Posterior cingulate gyrus (tissue), 11 donors: ENCODE data around the gene RAF1.
"Not testable (repeated sequence)": the region's sequence is repeated elsewhere in the genome, so short reads cannot be mapped to it uniquely, and the experiment has no call there.

Experiments
- DNase-seq, 10 donors: peaks; one replicate each; pipeline versions ENCODE4 v3.0.0 to v3.0.0-alpha.2; 2020 to 2021; ENCODE audit warnings: mixed read lengths in 3 of 10
- intact Hi-C: fragments of 100-400 bp; cut with DNase I; formaldehyde crosslinking; loops from one replicate; pipeline ENCODE4 v1.15.1; 2023

The RAF1 gene

DNA sequence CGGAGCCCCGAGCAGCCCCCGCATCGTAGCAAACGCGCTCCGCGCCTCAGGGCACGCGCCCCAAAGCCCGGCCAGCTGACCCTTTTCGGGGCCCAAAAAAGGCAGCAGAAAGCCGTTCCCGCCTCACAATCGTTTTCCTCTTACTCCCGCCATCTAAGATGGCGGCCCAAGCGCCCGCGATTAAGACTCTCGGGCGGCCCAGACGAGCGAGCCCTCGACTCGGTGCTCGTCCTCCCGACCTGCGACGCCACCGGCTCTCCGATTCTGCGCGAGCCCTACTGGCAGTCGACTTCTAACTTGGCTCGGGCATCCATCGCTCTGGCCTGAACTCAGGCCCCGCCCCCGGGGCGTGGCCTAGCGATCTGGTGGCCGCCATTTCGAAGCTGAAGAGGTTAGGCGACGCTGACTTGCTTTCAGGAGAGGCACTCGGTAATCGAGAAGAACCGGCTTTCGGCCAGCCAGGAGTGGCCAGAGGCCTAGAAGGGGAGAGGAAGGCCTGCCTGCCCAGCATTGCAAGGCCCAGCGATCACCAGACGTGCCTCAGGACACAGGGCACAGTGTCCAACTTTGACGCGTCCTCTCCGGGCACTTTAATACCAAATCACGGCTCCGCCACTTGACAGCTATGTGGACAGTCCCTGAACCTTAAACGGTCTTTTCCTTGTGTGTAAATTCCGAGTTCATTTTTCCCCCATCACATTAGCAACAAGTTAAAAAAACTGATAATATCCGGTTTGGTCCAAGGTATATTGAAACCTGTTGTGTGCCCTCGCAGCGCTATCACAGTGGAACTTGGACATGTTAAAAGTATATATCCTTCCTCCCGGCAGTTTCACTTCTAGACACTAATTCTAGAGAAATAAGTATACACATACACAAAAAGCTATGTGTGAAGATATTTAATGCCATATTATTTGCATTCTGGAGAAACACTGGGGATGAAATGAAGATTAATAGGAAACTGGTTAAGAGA lies at the start of gene RAF1:
RAF1 (minus strand) TSS at position 182 of the 973 bp plus-strand sequence. CDS start 45,396 bp downstream, outside the sequence.
- intact Hi-C loops: loop anchor here (1.0 kb wide), 2 partner anchors 107 to 180 kb away; partner anchors contain the start of genes MKRN2 and TSEN2
- peak; percentile 96 to 100 (median 98) for DNase-seq

DNA sequence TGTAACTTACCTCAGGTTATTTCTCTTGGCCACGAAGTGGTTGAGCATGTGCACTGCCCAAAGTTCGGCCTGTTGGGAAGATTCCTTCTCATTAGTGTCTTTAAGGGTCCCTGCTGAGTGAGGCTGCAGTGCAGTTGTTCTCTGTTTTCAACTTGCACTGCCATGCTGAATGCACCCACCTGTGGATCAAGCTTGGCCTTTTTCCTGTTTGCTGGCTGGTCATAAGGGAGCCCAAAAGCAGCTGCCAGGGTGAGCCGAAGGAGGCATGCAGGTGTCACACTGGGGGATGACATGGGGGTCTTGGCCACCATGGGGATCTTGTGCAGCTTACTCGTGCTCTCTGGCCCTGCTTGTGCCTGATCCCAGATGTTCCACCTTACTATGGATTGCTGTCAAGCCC lies 46.1 kb upstream of the RAF1 start:
- DNase-seq: peak in 1 of 10 donors; percentile 59
- intact Hi-C loops: no loop called here

DNA sequence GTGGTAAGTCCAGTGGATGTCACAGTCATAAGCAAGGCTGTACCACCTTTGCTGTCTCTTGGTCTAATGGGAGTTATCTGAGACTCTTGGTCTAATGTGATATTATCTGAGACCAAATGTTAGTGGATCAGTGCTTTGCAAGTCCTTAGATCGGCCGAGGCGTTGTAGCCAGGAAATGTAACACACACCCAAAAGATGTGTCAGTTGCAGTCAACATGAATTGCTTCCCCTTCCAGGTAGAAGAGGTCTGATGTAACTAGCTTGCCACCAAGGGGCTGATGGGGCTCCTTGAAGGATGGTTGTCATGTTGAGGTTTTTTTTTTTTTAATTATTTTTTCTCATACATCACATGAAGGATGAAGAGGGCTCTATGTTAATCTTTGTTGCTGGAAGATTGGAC lies 45.4 kb upstream of the RAF1 start:
- no peak for DNase-seq
- intact Hi-C loops: no loop called here

DNA sequence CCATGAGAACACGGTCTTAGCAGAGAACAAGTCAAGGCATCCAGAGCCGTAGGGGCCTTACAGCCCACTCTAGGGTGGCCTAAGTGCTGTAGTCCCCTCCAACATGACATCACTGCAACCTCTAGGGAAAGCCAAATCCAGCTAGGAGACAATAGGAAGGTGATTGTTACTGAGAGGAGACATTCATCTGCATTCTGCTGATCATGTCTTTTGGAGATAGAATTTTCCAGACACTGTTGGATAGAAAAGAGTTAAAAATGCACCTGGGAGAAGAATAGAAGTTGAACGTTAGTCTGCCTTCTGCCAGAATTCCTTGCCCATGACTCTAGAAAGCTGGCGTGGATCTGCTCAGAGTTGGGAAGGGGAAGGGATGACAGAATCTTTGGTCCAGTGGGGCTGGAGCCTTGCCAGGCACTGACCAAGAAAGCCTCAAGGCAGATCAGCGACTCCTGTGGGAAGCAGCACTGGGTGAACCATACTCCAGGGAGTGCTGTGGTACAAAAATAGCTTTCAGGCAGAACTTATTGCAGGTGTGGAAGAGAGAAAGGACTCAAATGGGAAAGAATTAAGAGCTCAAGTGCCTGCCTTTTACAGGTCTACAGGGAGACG lies 44.8 kb upstream of the RAF1 start:
- intact Hi-C loops: no loop called here
- DNase-seq: peak in 2 of 10 donors; percentile 59 to 61

DNA sequence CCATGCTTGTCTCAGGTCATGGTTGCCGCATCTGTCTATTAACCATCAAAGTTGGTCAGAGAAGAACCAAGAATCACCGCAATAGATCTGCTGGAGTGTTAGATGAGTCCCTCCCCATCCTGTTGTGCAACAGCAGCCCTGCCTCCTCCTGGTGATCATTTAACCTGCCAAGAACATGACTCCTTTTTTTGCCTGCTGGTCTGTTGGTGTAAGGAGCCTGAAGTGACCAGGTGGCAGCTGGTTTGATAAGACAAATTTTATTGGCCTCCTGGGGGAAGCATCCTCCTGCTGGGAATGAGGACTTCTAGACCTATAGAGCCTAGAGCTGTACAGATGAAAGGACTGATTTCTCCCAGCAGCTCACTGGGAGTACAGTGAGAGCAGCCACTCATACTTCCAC lies 43.5 kb upstream of the RAF1 start:
- intact Hi-C loops: no loop called here
- DNase-seq: peak in 1 of 10 donors; percentile 7

DNA sequence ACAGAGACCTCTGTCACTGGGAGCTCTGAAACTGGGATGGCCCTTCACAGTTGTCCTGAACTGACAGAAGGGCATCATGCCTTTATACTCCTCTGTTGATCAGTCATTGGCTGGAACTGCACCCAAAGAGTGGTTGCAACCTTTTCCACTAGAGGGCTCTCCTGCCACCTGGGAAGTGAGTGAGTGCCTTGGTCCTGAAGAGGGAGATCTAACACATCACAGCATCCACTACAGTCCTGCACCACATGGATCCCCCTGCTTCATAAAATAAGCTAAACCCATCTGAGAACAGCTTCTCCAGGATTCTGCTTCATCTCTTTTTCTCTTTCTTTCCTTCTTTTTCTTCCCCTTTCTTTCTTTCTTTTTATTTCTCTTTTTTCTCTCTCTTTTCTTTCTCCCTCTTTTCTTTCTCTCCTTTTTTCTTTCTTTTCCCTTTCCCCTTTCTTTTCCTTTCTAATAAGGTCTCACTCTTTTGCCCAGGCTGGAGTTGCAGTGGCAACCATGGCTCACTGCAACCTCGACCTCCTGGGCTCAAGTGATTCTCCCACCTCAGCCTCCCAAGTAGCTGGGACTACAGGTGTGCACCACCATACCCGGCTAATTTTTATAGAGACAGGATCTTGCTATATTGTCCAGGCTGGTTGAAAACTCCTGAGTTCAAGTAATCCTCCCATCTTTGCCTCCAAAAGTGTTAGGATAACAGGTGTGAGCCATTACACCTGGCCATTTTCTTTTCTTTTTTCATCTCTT lies 42.8 kb upstream of the RAF1 start:
- intact Hi-C loops: no loop called here

DNA sequence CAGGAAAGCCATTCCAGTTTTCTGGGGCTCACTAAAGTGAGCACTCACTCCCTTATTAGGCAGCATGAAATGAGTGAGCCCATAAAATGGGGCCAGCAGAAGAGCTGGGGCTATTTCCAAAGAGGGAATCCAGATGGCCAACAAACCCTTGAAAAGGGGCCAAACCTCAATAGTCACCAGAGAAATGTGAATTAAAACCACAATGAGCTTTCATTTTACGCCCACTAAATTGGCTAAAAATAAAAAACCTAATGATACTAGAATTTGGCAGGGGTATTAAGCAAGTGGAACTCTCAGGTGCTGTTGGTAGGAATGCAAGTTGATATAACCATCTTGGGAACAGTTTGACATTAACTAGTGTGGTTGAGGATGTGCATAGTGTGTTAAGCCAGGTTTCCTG lies 42.1 kb upstream of the RAF1 start:
- intact Hi-C loops: no loop called here
- peak in 2 of 10 donors; percentile 11 to 42 for DNase-seq

More for the DNA sequence above, 42.8 kb upstream of the RAF1 start:
- peak in 6 of 10 donors; percentile 18 to 88 (median 33) for DNase-seq

DNA sequence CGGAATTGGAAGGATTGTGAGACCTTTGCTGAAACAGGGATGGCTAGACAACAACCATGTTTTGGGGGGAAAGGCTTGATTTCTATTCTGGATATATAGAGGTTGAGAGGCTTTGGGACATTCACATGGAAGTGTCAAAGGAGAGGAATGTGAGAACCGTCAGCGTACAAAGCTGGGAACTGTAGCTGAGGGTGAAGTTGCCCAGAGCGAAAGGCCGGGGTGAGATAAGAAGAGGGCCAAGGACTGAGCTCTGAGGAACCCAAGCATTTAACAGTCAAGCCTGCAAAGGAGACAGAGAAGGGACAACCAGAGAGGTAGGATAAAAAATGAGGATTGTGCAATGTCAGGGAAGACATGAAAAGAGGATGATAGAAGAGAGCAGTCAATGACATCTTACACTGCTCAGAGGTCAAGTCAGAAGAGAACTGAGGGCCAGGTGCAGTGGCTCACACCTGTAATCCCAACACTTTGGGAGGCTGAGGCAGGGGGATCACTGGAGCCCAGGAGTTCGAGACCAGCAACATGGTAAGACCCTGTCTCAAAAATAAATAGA lies 41.5 kb upstream of the RAF1 start:
- intact Hi-C loops: no loop called here
- peak in 2 of 10 donors; percentile 5 to 26 for DNase-seq

DNA sequence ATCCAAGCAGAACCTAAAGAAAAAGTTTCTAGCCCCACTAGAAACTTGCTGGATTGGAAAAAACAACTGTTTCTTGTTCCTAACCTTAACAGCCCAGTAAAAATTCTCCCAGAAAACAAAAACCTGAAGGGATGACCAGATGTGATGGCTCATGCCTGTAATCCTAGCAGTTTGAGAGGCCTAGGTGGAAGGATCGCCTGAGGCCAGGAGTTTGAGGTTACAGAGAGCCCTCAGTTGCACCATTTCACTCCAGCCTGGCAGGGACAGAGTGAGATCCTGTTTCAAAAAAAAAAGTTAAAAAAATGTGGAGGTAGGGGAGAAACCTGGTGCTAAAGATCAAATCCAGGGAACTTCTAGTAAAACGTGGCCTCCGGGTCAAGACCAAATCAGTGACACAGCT lies 38.6 kb upstream of the RAF1 start:
- intact Hi-C loops: no loop called here
- peak in 1 of 10 donors; percentile 22 for DNase-seq

DNA sequence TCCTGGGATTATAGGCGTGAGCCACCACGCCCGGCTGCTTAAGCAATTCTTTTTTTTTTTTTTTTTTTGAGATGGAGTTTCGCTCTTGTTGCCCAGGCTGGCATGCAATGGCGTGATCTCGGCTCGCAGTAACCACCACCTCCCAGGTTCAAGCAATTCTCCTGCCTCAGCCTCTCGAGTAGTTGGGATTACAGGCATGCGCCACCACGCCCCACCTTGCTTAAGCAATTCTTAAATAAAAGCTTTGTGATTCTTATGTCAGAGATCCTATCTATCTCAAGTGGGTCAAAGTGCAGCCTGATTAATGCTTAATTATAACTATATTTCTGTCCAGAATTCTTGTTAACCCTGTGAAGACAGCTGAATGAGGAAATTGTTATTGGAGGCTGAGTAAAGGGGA lies 37.7 kb upstream of the RAF1 start:
- intact Hi-C loops: not testable (repeated sequence)
- peak in 1 of 10 donors; percentile 14 for DNase-seq

DNA sequence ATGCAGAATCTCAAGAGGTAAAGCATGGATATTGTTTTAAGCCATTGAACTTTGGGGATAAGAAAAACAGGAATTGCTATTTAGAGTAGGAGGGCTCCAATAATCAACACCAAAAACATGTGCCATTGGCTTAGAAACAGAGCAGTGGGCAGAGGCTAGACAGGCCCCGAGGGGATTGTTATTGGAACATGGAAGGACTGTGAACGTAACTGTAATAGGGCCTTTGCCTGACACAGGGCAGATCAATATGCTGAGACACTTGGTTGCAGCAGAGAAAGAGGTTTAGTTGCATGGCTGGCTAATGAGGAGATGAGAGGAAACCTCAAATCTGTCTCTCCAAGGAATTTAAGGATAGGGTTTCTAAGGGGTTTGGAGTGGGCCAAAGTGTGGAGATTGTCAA lies 36.9 kb upstream of the RAF1 start:
- DNase-seq: no peak
- intact Hi-C loops: no loop called here

DNA sequence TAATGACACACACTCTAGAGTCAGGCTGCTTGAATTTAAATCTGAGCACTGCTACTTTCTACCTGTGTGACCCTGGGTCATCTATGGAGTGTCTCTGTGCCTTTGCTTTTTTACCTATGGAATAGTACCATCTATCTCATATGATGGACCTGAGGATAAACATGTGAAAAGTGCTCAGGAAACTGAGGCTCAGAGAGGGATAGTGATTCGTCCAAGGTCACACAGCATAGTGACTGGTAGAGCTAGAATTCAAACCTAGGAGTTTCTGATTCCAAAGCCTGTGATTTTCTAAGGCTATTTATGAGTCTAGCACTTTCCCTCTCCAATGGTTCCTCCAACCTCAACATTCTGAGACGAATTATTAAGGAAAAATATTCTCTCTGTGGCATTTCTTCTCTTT lies 32.0 kb upstream of the RAF1 start:
- DNase-seq: no peak
- intact Hi-C loops: no loop called here

DNA sequence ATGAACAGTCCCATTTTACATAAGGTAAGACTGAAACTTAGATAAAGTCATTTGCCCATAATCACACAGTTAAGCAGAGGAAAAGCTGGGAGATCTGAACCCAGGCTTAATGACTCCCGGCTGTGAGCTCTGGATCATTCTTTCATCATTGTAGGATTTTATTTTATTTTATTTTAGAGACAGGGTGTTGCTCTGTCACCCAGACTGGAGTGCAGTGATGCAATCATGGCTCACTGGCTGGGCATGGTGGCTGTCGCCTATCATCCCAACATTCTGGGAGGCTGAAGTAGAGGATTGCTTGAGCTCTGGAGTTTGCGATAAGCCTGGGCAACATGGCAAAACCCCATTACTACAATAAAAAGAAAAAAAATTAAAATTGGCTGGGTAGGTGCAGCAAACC lies 31.2 kb upstream of the RAF1 start:
- DNase-seq: peak in 1 of 10 donors; percentile 26
- intact Hi-C loops: no loop called here

DNA sequence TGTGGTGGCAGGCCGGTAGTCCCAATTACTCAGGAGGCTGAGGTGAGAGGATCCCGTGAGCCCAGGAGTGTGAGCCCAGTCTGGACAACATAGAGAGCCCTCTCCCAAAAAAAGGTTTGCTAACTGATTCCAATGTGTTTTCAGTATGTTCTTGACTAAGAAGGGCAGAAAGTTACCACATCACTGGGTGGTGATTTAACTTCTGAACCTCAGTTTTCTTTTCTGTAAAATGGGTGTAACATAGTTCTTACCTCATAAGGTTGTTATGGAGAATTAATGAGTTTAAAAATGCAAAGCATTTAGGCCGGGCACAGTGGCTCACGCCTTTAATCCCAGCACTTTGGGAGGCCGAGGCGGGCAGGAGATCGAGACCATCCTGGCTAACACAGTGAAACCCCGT lies 28.5 kb upstream of the RAF1 start:
- peak in 1 of 10 donors; percentile 19 for DNase-seq
- intact Hi-C loops: no loop called here

DNA sequence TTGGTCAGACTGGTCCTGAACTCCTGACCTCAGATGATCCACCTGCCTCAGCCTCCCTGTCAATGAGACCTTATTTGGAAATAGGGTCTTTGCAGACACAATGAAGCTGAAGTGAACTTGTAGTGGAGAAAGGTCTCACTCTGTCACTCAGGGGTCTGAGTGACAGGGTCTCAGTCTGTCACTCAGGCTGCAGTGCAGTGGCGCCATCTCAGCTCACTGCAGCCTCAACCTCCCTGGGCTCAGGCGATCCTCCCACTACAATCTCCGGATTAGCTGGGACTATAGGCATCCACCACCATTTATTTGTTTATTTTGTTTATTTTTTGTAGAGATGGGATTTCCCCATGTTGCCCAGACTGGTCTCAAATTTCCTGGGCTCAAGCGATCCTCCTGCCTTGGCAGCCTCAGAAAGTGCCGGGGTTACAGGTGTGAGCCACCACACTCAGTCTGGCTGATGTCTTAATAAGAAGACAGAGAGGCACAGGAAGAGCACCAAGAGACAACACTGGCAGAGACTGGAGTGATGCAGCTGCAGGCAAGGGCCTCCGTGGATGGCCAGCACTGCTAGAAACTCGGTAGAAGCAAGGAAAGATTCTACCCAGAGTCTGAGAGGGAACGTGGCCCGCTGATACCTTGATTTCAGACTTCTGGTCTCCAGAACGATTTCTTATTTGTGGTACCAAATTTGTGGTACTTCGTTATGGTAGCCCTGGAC lies 26.2 kb upstream of the RAF1 start:
- intact Hi-C loops: no loop called here

DNA sequence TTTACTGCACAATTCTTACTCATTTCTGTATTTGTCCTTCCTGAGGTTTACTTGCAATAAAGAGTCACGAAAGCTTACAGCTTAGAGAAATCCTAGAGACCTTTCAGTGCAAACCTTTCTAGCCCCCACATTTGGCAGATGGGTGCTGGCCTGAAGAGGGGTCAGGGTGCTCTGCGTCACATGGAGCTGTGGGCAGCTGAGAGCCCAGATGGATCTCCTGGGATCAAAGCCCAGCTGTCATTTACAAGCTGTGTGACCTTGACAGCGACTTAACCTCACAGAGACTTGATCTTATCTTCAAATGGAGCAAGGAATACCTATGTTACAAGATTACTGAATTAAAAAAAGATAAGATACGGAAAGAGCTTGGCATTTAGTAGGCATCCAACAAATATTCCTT lies 24.0 kb upstream of the RAF1 start:
- peak in 1 of 10 donors; percentile 5 for DNase-seq
- intact Hi-C loops: no loop called here

More for the DNA sequence above, 26.2 kb upstream of the RAF1 start:
- DNase-seq: peak in 1 of 10 donors; percentile 52

DNA sequence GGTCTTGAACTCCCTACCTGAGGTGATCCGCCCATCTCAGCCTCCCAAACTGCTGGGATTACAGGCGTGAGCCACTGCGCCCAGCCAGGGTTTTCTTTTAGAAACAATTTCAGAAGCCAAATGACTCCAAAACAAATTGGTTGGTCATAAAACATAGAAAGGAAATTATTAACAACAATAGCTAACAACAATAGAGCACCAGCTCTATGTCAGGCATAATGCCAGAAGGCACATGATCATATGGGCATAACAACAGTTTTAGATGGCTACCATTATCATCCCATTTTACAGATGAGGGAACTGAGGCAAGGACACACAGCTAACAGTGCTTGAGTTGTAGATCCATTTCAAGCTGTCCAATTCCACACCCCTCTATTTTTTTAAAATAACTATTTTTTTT lies 22.2 kb upstream of the RAF1 start:
- peak in 1 of 10 donors; percentile 31 for DNase-seq
- intact Hi-C loops: no loop called here

DNA sequence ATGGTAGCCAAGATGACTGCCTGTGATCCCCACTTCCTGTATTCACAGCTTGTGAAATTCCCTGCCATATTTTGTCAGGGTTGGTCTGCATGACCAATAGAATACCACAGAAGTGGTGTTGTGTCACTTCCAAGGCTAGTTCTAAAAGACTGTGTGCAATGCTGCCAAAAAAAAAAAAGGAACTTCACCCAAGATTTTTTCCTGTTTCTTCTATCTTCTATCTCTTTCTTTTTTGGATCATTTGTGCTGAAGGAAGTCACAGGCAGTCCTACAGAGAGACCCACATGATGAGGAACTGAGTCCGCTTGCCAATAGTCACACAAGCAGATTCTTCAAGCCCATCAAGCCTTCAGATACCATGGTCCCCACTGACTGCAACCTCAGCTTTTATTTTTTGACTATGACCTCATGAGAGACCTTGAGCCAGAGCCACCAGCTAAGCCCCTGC lies 18.1 kb upstream of the RAF1 start:
- intact Hi-C loops: no loop called here
- no peak for DNase-seq

DNA sequence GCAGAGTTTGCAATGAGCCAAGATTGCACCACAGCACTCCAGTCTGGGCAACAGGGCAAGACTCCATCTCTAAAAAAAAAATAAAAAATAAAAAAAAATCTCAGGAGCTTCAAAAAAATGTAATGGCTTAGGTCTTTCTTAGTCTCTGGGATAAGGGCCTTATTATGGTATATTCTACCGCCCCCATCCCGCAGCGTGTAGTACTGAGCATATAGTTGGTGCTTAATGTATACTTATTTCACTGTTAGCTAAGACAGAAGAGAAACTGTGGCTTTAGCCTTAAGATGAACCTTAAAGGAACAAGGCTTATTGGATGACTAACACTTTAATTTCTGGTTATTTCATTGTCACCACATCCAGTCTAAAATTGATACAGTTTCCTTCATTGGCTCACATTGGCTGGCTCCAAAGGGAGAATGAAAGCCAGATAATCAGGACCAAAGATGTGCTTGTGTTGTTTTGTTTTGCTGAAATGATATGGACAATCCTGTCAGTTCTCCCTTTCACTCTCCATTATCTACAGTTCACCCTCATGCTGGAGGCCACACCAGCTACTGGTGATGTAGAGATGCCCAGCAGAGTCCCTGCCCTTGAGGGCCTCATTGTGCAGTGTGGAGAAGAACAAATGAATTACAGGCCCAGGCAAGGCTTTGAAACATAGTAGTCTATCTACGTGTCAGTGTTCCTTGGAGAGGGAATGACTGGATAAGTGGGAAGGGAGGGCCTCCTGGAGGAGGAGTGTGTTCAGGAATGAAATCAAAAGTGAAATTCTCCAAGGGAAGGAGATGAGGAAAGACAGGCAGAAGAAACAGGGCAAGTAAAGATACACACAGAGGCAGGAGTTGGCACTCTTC lies 17.4 kb upstream of the RAF1 start:
- intact Hi-C loops: no loop called here
- peak in 1 of 10 donors; percentile 25 for DNase-seq
